Activated naive CD8-positive, alpha-beta T cell treated with anti-CD3 and anti-CD28 coated beads for 36 hours (primary cell): ENCODE results near the gene SPART. TPM values are rescaled to one million over a fixed set of nuclear protein-coding genes. Genes with fewer than 3 reads are reported as not detected.
"Not testable (repeated sequence)": the region's sequence is repeated elsewhere in the genome, so short reads cannot be mapped to it uniquely, and the experiment has no call there.

Experiments
- DNase-seq: peaks from one replicate; pipeline ENCODE4 v3.0.0; 2021
- H3K27ac Mint-ChIP-seq: one replicate; pipeline ENCODE4 v1.8.0; 2022; ENCODE audit warnings: mild to moderate bottlenecking, moderate library complexity, mixed read lengths
- H3K27me3 Mint-ChIP-seq: one replicate; pipeline ENCODE4 v1.8.0; 2022; ENCODE audit warnings: mild to moderate bottlenecking, mixed read lengths
- H3K36me3 Mint-ChIP-seq: one replicate; pipeline ENCODE4 v1.8.0; 2021; ENCODE audit warnings: mild to moderate bottlenecking, mixed read lengths
- H3K4me1 Mint-ChIP-seq: one replicate; pipeline ENCODE4 v1.8.0; 2021; ENCODE audit warnings: mixed read lengths
- H3K4me3 Mint-ChIP-seq: one replicate; pipeline ENCODE4 v1.8.0; 2022; ENCODE audit warnings: mild to moderate bottlenecking, moderate library complexity, mixed read lengths
- H3K9me3 Mint-ChIP-seq: one replicate; pipeline ENCODE4 v1.8.0; 2022; ENCODE audit warnings: mixed read lengths
- total RNA-seq, 2 experiments: library from RNA; stranded (reverse); gene quantifications; one replicate each; pipeline ENCODE4 v1.2.3, GENCODE V29; 2021

SPART gene
- total RNA-seq, 2 experiments from 2014 or later, result 27.5 to 28.9 TPM

GRCh38 chr13:36310417-36311108, 35.6 kb downstream of the SPART start:
- peaks cover 29% of the 10 kb centered on the region for H3K36me3 Mint-ChIP-seq
- no peaks in the 10 kb centered on the region for H3K9me3 Mint-ChIP-seq
- H3K4me1 Mint-ChIP-seq, result no peaks in the 10 kb centered on the region
- no peak for DNase-seq
- no peak overlapping the region for H3K27ac Mint-ChIP-seq
- no peaks in the 10 kb centered on the region for H3K27me3 Mint-ChIP-seq
- H3K4me3 Mint-ChIP-seq, result no peak overlapping the region

- Mint-ChIP-seq H3K27ac (no peak overlapping the region), H3K4me1 (peaks cover 9% of the 10 kb centered on the region), H3K9me3 (no peaks in the 10 kb centered on the region), H3K27me3 (peaks cover 25% of the 10 kb centered on the region), H3K4me3 (no peak overlapping the region), H3K36me3 (peaks cover 10% of the 10 kb centered on the region)
- no peak for DNase-seq
Measured at GRCh38 chr13:36302289-36302688, 43.9 kb downstream of the SPART start.

- Mint-ChIP-seq H3K27me3 (peaks cover 45% of the 10 kb centered on the region), H3K4me1 (peaks cover 15% of the 10 kb centered on the region)
- not testable (repeated sequence) for H3K9me3 Mint-ChIP-seq, H3K4me3 Mint-ChIP-seq, DNase-seq, H3K36me3 Mint-ChIP-seq, H3K27ac Mint-ChIP-seq
Measured at GRCh38 chr13:36299469-36299868, 46.7 kb downstream of the SPART start.

- no peak for DNase-seq
- Mint-ChIP-seq H3K27ac (no peak overlapping the region), H3K27me3 (peaks cover 48% of the 10 kb centered on the region), H3K36me3 (peaks cover 6% of the 10 kb centered on the region), H3K4me1 (peaks cover 15% of the 10 kb centered on the region), H3K9me3 (no peaks in the 10 kb centered on the region), H3K4me3 (no peak overlapping the region)
Measured at GRCh38 chr13:36298535-36299068, 47.6 kb downstream of the SPART start.

DNA sequence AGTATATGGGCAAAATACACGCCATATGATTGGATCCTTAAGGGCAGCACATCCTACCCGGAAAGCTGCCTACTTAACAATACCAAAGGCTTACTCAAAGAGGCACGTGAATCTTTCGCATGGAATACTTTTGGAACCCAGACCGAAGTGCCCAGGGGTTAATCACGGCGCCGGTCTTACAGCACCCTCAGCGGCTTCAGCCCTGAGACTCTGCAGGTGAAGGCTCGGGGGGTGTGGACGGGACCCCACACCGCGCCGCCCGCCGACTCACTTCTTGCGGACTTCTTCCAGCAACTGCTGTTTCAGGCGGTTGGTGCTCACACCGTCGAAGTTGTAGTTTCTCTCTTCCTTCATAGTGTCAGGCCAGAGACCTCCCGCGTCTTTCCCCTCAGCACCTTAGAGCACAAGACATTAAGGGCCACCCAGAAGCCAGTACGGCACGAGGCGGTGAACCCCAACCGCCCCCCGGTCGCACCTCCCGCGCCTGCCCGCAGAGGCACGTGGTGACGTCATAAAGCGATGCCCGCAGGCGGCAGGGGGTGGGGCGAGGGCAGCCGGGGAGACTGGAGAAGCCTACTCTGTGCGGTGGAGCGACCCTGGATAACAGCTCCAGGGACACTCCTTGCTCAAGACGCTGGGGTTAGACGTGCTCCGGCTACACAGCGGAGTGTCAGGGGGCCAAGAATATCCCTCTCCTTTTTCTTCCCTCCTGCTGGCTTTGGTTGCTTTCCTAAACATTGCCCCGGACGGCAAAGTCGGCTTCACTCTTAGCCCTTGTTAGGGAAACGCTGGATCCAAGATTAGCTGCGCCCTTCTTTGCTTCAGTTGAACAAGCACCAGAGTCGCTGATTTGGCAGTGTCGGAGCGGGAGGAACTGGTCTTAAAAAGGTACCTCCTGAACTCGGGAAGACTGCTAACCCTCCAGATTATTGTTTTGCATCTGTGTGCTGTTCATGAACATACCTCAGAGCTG, 48.5 kb downstream of the SPART start, which contains the start of gene CCDC169:
Gene CCDC169, minus strand, starts transcription at position 449 of the 973 bp plus-strand sequence. Its CDS starts 95 bp downstream, at position 354.
- peak within 1 kb of the TSS; percentile 28 for H3K27ac Mint-ChIP-seq

GRCh38 chr13:36294096-36294495, 52.1 kb downstream of the SPART start:
- Mint-ChIP-seq H3K36me3 (no peaks in the 10 kb centered on the region), H3K27me3 (peaks cover 51% of the 10 kb centered on the region), H3K9me3 (peaks cover 3% of the 10 kb centered on the region), H3K4me1 (peaks cover 15% of the 10 kb centered on the region), H3K4me3 (no peak overlapping the region), H3K27ac (no peak overlapping the region)
- no peak for DNase-seq

More for the DNA sequence above, 48.5 kb downstream of the SPART start, which contains the start of gene CCDC169:
- peaks cover 48% of the 10 kb centered on the region for H3K27me3 Mint-ChIP-seq
- DNase-seq, result peak; percentile 66
- no peaks in the 10 kb centered on the region for H3K9me3 Mint-ChIP-seq
- peaks cover 15% of the 10 kb centered on the region for H3K4me1 Mint-ChIP-seq
- H3K4me3 Mint-ChIP-seq, result peak within 1 kb of the TSS; percentile 83
- H3K36me3 Mint-ChIP-seq, result peaks cover 3% of the 10 kb centered on the region

GRCh38 chr13:36293497-36293896, 52.7 kb downstream of the SPART start:
- H3K9me3 Mint-ChIP-seq, result peaks cover 3% of the 10 kb centered on the region
- H3K4me1 Mint-ChIP-seq, result peaks cover 15% of the 10 kb centered on the region
- no peaks in the 10 kb centered on the region for H3K36me3 Mint-ChIP-seq
- no peak for DNase-seq
- no peak overlapping the region for H3K27ac Mint-ChIP-seq
- peaks cover 46% of the 10 kb centered on the region for H3K27me3 Mint-ChIP-seq
- H3K4me3 Mint-ChIP-seq, result no peak overlapping the region

GRCh38 chr13:36288794-36289391, 57.3 kb downstream of the SPART start:
- Mint-ChIP-seq H3K27ac (no peak overlapping the region), H3K36me3 (no peaks in the 10 kb centered on the region), H3K4me3 (no peak overlapping the region), H3K9me3 (peaks cover 3% of the 10 kb centered on the region), H3K4me1 (no peaks in the 10 kb centered on the region), H3K27me3 (peaks cover 19% of the 10 kb centered on the region)
- DNase-seq, result no peak

DNA sequence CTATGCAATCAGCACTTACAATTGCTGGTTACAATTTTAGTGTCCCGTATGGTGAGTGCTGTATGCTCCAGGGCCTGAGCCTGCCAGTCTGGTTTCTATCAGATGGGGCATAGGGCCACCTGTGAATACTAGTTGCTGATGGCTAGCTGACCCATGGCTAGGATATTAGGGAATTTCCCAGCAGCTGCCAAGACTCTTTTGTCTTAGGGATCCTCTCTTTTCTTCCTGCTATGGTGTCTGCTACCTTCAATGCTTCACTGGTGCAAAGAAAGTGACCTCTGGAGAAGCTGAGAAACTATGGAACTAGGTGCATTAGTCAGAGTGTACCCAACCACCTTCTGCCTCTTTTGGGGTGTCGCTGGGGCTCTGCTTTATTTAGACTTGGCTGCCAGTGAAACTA, 60.2 kb downstream of the SPART start:
- no peak overlapping the region for H3K4me3 Mint-ChIP-seq
- H3K27ac Mint-ChIP-seq, result no peak overlapping the region
- H3K27me3 Mint-ChIP-seq, result peaks cover 34% of the 10 kb centered on the region
- H3K9me3 Mint-ChIP-seq, result peaks cover 3% of the 10 kb centered on the region
- no peak for DNase-seq
- no peaks in the 10 kb centered on the region for H3K4me1 Mint-ChIP-seq
- no peaks in the 10 kb centered on the region for H3K36me3 Mint-ChIP-seq

DNA sequence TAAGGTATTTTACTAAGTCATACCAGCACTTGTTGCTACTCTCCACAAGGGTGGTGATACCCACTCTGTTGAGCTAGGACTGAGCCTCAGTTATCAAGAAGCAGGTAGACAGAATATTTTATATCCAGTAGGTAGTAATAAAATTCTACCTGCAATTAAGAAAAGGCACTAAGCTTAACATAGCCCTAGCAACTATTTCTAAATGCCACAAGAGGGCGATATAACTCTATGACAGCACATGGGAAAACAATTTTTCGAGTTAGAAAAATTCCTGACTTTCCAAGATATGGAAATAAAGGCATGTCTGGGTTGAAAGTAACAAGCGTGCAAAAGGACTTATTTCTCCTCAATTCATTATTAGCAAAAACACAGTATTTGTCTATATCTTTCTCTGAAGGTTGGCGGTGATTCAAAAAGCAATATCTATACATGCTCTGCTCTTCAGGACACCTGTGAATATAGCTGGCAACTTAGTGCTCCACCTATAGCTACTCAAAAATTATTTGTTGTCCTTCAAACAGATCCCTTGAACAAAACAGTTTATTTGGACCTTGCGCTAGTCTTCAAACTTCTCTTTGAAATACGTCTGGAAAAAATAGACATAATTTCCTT, 63.3 kb downstream of the SPART start:
- H3K36me3 Mint-ChIP-seq, result no peaks in the 10 kb centered on the region
- no peak overlapping the region for H3K27ac Mint-ChIP-seq
- DNase-seq, result no peak
- no peak overlapping the region for H3K4me3 Mint-ChIP-seq
- H3K27me3 Mint-ChIP-seq, result peaks cover 24% of the 10 kb centered on the region
- H3K4me1 Mint-ChIP-seq, result no peaks in the 10 kb centered on the region
- H3K9me3 Mint-ChIP-seq, result no peaks in the 10 kb centered on the region

DNA sequence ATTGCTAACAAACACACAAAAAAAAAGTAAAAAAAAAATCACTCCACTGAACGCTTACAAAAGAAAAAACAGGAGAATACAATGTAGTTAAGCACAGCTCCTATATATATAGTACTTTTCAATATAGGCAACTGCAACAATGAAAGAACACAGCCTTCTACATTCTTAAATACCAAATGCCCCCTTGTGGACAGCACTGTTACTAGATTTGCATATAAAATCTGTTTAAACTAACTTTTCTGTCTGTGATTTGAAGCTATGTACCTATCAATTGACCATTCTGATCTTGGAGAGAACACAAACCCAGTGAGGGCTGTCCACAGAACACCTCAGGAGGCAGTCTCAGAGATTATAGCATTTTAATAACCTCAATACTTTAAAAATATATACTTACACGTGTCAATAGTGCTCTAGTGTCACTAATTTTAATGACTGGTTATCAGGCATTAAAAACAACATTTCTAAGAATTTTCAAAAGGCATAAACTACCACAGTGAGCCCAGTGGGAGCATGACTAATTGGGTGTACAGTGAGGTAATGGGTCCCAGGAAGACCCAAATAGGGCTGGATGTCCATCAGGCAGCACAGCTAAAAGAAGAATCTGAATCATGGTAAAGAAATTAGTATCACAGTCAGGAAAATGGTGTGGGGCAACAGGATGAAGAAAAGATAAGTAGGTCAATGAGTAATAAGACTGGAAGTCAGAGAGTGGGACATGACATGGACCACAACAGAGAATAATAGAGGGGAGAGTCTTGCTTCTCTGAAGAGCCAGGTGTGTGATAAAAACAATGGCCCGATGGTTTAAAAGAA, 70.8 kb downstream of the SPART start:
- no peaks in the 10 kb centered on the region for H3K4me1 Mint-ChIP-seq
- no peaks in the 10 kb centered on the region for H3K9me3 Mint-ChIP-seq
- H3K27ac Mint-ChIP-seq, result no peak overlapping the region
- no peak for DNase-seq
- no peaks in the 10 kb centered on the region for H3K27me3 Mint-ChIP-seq
- H3K4me3 Mint-ChIP-seq, result no peak overlapping the region
- H3K36me3 Mint-ChIP-seq, result no peaks in the 10 kb centered on the region

DNA sequence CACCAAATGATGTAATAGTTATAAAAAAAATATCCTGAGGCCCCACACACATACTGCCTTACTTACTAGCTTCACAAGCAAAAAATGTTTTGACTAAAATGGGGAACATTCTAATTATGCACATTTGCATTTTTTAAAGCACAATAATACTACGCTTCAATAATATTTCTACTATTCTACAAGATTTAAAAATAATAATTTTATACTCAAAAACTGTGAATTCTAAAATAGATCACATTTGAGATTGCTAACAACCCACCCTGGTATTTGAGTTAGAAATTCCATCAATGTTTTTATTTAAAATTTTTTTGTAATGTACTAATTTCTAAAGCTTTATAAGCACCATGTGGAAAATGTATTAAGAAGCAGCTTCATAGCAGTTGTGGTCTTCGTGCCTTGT, 72.8 kb downstream of the SPART start:
- Mint-ChIP-seq H3K27ac (no peak overlapping the region), H3K9me3 (no peaks in the 10 kb centered on the region), H3K4me1 (no peaks in the 10 kb centered on the region), H3K27me3 (peaks cover 3% of the 10 kb centered on the region), H3K4me3 (no peak overlapping the region), H3K36me3 (no peaks in the 10 kb centered on the region)
- no peak for DNase-seq

DNA sequence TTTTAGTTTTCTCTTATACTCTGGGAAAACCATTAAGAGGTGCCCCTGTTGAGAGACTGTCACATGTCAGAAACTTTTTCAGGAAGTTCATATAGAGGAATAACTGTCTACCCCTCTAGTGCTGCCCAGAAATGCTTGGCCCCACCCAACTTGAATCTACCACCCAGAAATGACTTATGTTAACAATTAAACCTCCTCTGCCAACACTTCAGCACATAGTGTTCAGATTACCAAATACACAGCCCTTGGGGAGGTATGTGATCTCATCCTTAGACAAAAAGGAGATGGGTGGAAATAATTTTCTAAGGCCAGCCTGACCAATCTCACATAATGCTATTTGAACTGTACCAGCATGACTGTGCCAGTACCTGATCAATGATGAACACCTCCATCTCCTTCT, 84.2 kb downstream of the SPART start:
- Mint-ChIP-seq H3K27me3 (peaks cover 12% of the 10 kb centered on the region), H3K4me1 (no peaks in the 10 kb centered on the region), H3K27ac (no peak overlapping the region), H3K4me3 (no peak overlapping the region), H3K36me3 (no peaks in the 10 kb centered on the region), H3K9me3 (no peaks in the 10 kb centered on the region)
- no peak for DNase-seq

GRCh38 chr13:36261011-36261410, 85.2 kb downstream of the SPART start:
- H3K9me3 Mint-ChIP-seq, result no peaks in the 10 kb centered on the region
- H3K27ac Mint-ChIP-seq, result no peak overlapping the region

More at GRCh38 chr13:36261011-36261410, 85.2 kb downstream of the SPART start:
- DNase-seq, result no peak
- Mint-ChIP-seq H3K4me3 (no peak overlapping the region), H3K36me3 (no peaks in the 10 kb centered on the region), H3K4me1 (no peaks in the 10 kb centered on the region), H3K27me3 (peaks cover 10% of the 10 kb centered on the region)
